Measurements from ENCODE around the gene MYCBPAP.
A peak's percentile ranks its signal among the peaks of the same experiment; 100 is the strongest.

MYCBPAP gene

DNA sequence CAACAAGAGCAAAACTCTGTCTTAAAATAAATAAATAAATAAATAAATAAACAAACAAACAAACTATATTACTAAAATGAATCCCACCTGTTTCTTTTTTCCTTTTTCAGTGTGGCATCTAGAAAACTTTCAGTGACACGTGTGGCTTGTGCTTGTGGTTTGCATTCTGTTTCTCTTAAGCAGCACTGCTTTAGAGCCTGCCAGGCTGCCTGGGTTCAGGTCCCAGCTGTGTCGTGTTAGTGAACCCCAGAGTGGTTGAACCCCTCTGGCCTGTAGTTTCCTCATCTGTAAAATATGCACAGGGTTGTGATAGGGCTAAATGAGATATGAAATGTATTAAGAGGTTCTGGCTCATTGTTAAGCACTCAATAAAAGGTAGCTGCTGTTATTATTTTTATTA is 12.2 kb downstream of the MYCBPAP start:
- no peak for DNase-seq

GRCh38 chr17:50521514-50521913 is 13.3 kb downstream of the MYCBPAP start:
- no peak for DNase-seq

- DNase-seq = no peak
These were observed 14.5 kb downstream of the MYCBPAP start for GRCh38 chr17:50522766-50523165.

GRCh38 chr17:50523208-50523607 is 15.0 kb downstream of the MYCBPAP start:
- no peak for DNase-seq

GRCh38 chr17:50524838-50525237 is 16.6 kb downstream of the MYCBPAP start:
- DNase-seq = no peak

DNA sequence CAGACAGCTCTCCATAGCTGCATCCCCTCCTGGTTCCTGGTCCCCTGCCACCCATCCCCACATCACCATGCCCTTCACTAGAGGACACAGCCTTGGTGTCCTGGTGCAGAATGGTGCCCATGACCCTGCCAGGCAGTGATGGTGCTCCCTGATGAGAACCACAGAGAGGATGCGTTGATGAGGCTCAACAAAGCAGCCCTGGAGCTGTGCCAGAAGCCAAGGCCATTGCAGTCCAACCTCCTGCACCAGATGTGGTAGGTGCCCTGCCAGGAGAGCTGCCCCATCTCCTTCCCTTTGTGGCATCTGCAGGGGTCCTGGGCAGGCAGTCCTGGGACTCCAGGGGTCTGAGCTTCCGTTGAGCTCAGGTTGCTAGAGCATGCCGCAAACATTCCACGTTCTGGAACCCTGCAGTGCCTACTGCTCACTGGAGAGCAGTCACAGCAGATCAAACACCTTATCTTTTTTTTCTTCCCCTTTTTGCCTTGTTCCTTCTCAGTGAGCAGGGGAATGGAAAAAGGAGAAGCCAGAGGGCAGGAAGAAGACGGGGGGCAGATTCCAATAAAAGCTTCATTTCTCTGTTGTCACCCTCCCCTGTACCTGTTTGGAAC is 19.0 kb downstream of the MYCBPAP start:
- DNase-seq = no peak

DNA sequence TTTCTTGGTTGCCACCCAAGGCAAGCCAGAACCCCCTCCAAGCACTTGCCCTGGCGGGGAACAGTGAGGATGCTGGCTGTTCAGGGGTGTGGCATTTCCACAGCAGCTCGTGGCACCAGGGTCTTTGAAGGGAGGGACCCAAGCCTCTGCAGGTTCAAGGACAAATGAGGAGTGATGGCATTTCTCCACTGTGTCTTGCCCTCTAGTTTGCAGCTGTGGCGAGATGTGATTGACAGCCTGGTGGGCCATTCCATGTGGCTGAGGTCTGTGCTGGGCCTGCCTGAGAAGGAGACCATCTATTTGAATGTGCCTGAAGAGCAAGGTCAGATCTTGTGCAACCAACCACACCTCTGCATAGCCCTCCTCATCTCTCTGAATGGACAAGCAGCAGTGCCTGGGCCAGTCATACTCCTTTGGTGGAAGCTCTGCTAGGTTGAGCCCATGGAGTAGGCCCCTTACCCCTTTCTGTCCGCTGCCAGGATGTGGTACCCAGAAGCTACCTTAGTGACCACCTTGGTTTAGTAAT is 19.8 kb downstream of the MYCBPAP start:
- no peak for DNase-seq

GRCh38 chr17:50529849-50530248 is 21.6 kb downstream of the MYCBPAP start:
- DNase-seq = no peak

DNA sequence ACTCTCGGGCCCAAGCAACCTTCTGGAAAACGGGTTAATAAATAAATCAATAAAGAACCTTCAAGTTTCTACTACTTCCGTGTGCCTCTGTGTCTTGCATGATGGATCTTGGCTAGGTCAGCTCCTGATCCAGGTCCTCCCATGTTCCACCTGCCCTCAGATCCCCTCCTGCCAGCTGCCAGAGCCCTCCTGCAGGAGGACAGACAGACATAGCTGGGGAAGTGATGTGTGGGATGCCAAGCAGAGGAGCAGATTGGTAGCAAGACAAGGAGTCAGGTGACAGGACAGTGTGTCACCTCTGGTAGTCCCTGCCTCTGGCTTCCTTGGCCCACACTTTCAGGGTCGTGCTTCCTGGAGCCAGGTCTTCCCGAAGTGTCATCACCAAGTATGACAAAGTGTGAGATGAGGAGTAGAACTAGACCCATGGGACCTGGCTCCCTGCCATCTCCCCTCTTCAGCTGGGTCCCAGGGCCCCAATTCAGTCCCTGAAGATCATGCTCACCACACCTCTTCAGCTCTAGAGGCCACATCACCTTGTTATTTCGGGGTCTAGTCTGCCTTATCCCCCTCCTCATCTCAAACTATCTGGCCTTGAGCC is 23.3 kb downstream of the MYCBPAP start:
- no peak for DNase-seq

DNA sequence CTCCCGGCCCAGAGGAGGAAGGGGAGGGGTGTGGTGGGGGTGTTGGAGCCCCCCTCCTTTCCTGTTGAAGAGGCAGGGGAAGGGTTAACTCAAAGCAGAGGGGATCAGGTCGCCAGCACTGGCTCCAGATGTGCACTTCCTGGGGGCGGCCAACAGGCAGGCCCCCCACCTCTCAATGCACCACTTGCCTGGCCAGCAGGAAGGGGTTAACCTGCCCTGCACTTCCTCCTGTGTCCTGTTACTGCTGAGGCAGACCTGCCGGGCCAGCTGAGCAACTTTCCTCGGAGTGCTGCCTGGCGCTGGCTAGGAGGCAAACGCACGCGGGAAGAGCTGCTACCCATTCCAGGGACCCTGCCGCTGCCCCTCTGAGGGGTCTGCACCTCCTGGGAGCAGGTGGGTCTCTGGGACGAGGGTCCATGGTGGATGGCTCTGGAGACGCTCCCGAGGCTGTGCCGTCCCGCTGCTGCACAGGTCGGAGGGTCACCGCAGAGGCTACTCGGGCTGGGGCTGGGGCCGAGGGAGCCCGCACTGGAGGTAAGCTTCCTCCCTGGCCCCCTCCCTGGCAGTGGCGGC is 24.3 kb downstream of the MYCBPAP start, which contains the start of gene EPN3:
Gene EPN3, plus strand, starts transcription at position 284 of the 573 bp plus-strand sequence. CDS start 3,822 bp downstream, outside the sequence.
- DNase-seq = no peak

DNA sequence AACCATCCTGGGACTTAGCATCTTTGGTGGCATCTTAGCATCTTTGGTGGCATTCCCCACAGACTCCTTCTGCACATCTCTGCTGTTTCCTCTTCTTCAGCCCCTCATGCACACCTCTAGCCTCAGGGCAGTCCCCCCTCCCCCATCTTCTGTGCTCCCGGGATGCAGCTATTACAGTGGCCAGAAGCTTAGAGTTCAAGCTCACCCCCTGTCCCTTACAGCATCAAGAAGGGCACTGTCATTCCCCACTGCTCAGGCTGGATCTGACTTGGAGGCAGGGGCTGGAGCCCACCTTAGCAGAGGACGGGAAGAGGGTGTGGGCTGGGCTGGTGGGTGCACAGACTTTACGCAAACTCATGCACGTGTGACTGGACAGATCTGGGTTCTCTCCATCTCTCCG is 24.9 kb downstream of the MYCBPAP start:
- DNase-seq = no peak

DNA sequence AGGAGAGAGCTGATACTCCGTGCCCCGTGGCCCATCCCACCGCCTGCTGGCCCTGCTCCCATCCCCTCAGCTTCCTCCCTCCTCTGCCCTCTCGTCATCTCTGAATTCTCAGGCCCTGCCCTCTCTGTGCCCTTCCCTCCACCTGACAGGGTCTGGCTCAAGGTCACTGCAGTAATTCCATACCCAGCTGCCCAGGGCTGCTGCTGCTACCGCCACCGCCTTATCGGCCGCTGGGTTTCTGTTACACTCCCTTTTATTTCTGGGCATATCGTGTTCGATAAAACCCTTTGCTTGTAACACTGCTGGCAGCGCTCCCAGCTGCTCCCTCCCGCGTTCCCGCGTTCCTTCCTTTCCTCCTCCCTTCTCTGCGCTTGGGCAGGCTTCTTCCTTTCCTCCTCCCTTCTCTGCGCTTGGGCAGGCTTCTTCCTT is 25.5 kb downstream of the MYCBPAP start:
- peak; percentile 44 to 47 for DNase-seq

DNA sequence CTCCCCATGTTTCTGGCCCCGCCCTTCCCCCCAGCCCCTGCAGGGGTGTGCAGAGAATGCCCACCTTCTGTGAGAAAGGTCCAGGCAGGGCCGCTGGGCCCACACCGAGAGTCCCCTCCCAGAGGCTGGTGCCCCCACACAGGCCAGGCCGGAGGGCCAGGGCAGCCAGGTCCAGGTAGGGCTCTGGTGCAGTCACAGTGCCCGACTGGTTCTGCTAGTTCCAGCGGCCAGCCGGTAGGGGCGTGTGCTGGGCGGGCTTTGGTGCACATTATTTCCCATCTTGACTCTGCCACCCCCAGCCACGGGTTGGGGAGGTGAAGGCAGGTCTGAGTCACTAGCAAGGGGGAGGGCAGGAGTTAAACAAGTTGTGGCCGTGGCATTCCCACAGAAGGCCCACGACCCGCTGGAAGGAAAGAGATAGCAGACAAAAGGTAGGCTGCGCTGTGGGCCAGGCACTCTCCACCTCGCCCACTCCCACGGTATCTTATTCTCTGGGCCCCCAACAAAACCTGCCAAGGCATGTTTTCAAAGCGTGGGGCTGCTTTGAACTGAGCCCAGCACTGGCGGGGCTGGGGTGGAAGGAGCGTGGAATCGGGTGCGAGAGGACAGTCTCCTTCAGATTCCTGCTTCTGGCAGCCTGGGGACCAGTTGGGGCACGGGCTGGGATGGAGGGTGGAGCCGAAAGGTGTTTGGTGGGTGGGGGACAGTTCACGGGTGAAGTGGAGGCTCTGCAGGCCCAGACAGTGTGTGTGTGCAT is 26.2 kb downstream of the MYCBPAP start:
- DNase-seq = no peak

- no peak for DNase-seq
These were observed 26.7 kb downstream of the MYCBPAP start for GRCh38 chr17:50534979-50535326.

DNA sequence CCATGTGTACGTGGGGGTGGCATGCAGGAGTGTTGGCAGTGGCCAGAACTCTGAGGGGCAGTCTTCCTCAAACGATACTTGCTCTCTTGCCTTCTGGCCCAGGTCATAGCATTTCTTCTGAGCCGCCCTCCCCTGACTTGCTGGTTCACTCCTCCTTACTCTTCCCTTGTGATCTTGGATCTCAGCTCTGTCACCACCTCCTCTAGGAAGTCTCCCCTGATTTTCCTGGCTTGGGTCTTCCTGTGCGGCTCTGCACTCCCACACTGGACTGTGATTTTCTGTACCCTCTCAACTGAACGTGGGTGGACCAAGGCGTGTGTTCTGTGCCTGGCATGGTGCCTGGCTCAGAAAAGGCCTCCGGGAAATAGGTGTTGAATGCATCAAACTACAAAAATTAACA is 27.2 kb downstream of the MYCBPAP start:
- DNase-seq = no peak

- DNase-seq = no peak
These were observed 28.7 kb downstream of the MYCBPAP start for GRCh38 chr17:50536683-50537646.

- no peak for DNase-seq
These were observed 29.7 kb downstream of the MYCBPAP start for GRCh38 chr17:50537721-50538548.

DNA sequence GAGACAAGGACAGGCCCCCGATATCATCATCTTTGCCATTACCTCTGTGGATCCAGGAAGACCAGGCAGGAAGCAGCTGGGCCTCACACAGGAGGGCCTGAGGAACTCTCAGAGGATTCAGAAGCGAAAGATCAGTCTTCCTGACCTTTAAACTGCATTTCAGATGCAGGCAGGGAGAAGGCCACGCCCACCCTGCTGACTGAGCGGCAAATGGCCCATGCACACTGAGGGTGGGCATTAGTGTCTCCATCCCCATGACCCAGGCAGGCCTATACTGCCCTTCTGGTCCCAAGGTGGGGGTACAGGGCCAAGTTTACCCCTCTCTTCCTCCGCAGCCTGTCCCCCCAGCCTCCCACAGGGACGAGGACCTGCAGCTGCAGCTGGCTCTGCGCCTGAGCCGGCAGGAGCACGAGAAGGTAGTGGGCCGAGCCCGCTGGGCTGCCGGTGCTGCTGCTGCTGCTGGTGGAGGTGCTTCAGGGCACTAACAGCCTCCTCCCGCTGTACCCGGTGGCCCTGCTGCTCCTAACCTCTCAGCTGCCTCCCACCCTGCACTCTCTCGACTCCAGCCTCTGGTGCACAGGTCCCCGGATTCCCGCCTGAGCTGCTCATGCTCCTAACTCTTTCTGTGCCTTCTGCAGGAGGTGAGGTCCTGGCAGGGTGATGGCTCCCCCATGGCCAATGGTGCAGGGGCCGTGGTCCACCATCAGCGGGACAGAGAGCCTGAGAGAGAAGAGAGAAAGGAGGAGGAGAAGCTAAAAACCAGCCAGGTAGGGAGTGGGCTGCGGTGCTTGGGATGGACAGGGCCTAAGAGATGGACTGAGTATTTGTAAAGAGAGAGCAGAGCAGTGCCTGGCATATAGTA is 30.5 kb downstream of the MYCBPAP start:
- DNase-seq = no peak

DNA sequence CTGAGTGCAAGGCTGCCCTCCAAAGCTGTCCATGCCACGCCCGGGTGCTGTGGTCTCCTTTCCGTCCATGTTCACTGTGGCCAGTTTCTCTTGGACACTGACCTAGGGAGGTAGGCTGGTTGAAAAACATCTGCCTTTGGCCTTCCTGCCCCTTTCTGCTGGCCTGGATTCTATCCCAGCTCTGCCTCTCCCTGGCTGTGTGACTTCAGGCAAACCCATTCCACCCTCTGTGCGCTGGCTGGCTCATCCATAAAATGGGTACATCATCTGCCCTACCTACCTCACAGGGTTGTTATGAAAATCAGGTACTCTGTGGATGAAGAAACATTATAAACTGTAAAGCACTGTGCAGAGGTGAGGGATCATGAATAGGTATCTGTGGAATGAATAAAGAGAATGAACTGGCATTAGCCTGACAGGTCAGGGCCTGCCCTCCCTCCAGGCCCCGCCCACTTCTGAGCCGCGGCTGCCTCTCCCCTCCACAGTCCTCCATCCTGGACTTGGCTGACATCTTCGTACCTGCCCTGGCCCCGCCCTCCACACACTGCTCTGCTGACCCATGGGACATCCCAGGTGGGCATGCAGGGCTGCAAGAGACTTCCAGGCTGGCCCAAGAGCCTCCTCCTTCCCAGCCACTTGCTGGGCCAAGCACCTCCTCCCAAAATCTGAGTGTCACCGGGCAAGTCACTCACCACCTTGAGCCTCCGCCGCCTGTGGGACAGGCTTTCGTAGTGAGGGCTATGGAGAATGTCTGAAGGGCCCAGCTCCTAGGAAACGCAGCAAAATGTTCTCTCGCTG is 31.7 kb downstream of the MYCBPAP start:
- no peak for DNase-seq
